LNCAP (cell line): ENCODE measurements around the gene MT1A.

Experiments used
- TF ChIP-seq, protein P1 (sequence below): fragments of 450-650 bp; IDR thresholded peaks from 2 replicates; pipeline ENCODE4 v1.5.1; 2017; ENCODE audit warnings: mild to moderate bottlenecking

The MT1A gene

DNA sequence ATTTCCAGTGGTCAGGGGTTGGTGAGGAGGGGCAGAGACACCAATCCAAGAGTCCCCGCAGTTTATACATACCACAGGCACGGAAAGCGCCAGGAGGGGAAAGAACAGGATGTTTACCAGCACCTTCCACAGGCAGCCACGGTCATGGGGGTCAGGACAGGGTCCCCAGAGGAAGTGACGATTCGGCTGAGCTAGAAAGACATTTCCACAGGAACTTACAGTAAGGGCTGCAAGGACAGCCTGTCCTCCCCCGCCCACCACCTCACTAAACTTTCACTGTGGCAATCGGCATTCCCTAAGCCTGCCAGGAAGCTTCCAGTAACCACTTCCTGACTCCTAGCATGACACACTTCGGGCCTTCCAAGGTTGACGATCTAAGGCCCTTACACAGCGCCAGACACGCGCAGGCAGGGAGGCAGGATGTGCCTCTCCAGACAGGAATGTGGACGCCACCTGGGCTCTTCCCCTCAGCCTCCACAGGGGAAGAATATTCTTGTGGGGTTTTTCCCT, 31.3 kb upstream of the MT1A start:
- TF ChIP-seq, protein P1, sequence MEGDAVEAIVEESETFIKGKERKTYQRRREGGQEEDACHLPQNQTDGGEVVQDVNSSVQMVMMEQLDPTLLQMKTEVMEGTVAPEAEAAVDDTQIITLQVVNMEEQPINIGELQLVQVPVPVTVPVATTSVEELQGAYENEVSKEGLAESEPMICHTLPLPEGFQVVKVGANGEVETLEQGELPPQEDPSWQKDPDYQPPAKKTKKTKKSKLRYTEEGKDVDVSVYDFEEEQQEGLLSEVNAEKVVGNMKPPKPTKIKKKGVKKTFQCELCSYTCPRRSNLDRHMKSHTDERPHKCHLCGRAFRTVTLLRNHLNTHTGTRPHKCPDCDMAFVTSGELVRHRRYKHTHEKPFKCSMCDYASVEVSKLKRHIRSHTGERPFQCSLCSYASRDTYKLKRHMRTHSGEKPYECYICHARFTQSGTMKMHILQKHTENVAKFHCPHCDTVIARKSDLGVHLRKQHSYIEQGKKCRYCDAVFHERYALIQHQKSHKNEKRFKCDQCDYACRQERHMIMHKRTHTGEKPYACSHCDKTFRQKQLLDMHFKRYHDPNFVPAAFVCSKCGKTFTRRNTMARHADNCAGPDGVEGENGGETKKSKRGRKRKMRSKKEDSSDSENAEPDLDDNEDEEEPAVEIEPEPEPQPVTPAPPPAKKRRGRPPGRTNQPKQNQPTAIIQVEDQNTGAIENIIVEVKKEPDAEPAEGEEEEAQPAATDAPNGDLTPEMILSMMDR: no peak

DNA sequence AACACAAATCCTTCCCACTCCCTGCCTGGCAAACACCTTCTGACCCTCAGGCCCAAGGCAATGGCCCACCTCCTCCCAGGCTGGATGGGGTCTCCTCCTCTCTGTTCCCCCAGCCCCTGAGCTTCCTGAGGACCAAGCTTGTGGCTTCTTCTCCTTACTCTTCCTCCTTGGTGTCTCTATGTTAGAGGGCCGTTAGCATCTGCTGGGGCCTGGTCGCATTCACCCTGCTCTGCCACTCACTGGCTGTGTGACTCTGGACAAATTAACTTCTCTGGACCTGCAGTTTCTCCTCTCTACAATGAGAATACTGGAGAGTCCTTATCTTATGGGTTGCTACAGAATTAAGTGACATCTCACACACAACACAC, 30.8 kb upstream of the MT1A start:
- TF ChIP-seq, protein P1: no peak

DNA sequence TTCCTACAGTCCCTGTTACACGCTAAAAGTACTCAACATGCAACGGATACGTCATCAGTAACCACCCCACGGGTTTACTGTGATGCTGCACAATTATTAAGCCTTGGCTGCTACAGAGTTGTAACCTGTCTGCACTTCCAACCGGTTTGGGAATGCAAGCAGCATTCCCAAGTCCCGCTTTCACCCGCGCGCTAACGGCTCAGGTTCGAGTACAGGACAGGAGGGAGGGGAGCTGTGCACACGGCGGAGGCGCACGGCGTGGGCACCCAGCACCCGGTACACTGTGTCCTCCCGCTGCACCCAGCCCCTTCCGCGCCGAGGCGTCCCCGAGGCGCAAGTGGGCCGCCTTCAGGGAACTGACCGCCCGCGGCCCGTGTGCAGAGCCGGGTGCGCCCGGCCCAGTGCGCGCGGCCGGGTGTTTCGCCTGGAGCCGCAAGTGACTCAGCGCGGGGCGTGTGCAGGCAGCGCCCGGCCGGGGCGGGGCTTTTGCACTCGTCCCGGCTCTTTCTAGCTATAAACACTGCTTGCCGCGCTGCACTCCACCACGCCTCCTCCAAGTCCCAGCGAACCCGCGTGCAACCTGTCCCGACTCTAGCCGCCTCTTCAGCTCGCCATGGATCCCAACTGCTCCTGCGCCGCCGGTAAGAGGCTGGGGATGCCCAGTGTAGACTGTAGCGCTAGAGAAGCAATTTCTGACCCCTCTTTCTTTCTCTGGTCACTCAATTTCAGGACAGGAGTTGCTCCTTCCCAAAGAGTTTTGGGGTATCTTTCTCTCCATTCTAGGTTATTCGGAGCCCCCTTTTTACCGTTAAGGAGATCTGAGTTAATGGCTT, 30.2 kb upstream of the MT1A start, which contains the start of gene MT2A:
Gene MT2A, plus strand, starts transcription at position 542 of the 833 bp plus-strand sequence. Its CDS starts 72 bp downstream, at position 614.
- TF ChIP-seq, protein P1: no peak

DNA sequence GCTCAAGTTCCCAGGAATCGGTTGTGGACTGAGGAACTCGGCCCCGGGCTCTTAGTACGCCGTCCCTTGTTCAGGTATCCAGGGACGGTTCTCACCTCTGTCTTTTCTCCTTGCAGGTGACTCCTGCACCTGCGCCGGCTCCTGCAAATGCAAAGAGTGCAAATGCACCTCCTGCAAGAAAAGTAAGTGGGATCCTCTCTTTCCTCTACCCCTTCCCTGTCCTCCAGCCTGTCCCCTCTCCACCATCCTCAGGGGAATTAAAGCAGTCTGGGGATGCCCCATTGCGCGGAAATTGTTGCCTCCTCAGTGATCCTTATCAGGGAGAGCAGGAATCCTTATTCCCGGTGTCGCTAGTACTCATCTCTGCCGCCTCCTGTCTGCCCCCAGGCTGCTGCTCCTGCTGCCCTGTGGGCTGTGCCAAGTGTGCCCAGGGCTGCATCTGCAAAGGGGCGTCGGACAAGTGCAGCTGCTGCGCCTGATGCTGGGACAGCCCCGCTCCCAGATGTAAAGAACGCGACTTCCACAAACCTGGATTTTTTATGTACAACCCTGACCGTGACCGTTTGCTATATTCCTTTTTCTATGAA, 29.5 kb upstream of the MT1A start:
- TF ChIP-seq, protein P1: no peak

DNA sequence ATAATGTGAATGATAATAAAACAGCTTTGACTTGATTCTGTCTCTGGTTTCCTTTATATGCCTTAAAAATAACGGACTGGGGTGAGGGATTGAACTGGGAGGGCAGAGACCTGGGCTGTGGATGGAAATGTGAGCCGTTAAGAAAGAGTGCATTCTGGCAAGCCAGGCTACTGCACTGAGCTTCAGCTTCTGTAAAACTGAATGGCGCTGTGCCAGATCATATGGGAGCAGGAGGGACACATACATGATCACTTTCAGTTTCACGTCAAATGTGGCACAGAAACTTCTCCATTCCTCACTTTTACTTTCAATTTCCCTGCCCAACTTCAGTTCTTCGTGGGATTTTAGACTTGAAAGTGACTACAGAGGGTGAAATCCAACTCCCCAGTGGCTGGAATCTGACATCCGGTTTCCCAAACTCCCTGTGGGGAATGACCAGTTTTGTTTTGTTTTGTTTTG, 29.0 kb upstream of the MT1A start:
- TF ChIP-seq, protein P1: no peak

DNA sequence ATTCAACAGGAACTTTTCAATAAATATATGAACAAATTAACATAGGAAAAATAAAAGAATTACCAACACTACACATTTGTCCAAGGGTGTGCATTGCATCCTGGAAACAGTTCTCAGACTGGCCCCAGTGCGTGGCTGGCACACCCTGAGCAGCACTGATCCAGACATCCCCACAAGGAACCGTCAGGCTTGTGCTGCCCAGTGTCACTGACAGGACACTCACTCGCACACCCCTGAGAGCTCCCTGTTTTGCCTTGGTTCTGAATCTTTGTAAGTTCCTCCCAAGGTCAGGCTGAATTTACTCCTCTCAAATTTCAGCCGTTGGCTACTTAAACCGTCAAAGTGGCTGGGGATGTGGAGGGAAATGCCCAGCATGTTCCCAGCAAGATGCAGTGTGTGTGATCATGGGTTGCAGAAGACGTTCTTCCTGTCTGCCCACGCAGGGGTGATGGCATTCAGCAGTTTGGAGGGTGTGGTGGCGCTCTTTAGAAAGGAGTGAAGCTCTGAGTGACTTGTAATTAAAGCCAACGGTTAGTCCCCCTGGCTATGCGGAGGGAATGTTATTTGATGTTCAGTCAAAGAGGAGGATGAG, 28.4 kb upstream of the MT1A start:
- TF ChIP-seq, protein P1: no peak

DNA sequence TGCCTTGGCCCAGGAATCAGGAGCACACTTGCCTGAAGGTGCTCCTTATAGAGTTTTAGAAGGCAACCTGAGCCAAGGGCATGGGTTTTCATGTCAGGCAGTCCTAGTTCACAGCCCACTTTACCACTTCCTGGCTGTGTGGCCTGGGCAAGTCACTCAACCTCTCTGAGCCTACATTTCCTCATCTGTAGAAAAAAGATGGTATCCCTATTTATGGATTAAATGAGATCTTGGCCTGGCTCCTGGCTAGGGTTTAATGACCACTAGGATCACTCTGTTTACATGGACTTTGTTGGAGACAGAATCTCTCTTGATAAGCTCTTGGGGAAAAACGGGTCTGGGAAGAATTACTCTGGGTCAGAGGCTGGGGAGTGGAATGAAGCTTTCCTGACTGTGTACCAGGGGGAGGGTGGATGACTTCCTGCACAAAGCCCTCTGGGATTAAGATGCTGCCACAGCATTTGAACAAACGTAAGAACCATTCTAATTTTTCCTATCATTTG, 27.8 kb upstream of the MT1A start:
- TF ChIP-seq, protein P1: no peak
